Astrocyte of the spinal cord (primary cell): ENCODE data around the gene PHC3.
A peak's percentile ranks its signal among the peaks of the same experiment; 100 is the strongest.

Source experiments
- DNase-seq: peaks from one replicate; pipeline ENCODE4 v3.0.0; 2011; ENCODE audit warnings: low read depth, low spot score
- H3K4me3 ChIP-seq: 2 replicates; pipeline ENCODE4 v1.5.1; 2011; ENCODE audit warnings: low read depth, mild to moderate bottlenecking, low read length, moderate library complexity
- in situ Hi-C: cut with HindIII; loops from 2 replicates; pipeline ENCODE4 v1.10.0; 2017; ENCODE audit warnings: low sequenced_read_pairs
- TF ChIP-seq, protein P1 (sequence below): IDR thresholded peaks from 2 replicates; pipeline ENCODE4 v1.5.1; 2012; ENCODE audit warnings: low read depth, mild to moderate bottlenecking, low read length, inconsistent platforms

The PHC3 gene

GRCh38 chr3:170154569-170155143 is 26.9 kb downstream of the PHC3 start:
- DNase-seq, result no peak

GRCh38 chr3:170154084-170154483 is 27.4 kb downstream of the PHC3 start:
- peak; percentile 28 for DNase-seq
- no peak overlapping the region for H3K4me3 ChIP-seq
- in situ Hi-C loops, result no loop called here
- TF ChIP-seq, protein P1, sequence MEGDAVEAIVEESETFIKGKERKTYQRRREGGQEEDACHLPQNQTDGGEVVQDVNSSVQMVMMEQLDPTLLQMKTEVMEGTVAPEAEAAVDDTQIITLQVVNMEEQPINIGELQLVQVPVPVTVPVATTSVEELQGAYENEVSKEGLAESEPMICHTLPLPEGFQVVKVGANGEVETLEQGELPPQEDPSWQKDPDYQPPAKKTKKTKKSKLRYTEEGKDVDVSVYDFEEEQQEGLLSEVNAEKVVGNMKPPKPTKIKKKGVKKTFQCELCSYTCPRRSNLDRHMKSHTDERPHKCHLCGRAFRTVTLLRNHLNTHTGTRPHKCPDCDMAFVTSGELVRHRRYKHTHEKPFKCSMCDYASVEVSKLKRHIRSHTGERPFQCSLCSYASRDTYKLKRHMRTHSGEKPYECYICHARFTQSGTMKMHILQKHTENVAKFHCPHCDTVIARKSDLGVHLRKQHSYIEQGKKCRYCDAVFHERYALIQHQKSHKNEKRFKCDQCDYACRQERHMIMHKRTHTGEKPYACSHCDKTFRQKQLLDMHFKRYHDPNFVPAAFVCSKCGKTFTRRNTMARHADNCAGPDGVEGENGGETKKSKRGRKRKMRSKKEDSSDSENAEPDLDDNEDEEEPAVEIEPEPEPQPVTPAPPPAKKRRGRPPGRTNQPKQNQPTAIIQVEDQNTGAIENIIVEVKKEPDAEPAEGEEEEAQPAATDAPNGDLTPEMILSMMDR, result no peak

More at GRCh38 chr3:170154569-170155143, 26.9 kb downstream of the PHC3 start:
- TF ChIP-seq, protein P1, result no peak
- in situ Hi-C loops, result no loop called here
- no peak overlapping the region for H3K4me3 ChIP-seq

GRCh38 chr3:170151536-170151935 is 30.0 kb downstream of the PHC3 start:
- no peak for DNase-seq
- TF ChIP-seq, protein P1, result no peak
- in situ Hi-C loops, result no loop called here
- H3K4me3 ChIP-seq, result no peak overlapping the region

DNA sequence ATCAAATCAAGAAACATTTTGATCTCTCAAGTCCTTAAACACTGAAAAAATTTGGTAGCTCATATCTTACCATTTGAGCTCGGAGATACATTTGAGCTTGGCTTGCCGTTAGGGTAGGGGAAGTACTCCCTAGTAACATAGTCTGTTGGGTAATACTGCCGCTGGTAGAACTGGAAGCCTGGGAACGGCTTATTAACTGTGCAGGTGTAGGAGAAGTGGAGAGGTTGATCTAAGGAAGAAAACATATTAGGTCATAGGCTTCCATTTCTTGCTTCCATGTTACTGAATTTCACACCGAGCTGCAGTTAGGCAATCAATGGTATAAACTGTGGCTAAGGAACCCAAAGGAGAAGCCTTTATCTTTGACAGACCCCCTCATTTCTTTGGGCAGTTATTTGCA is 32.5 kb downstream of the PHC3 start:
- no peak overlapping the region for H3K4me3 ChIP-seq
- in situ Hi-C loops, result no loop called here
- no peak for DNase-seq
- TF ChIP-seq, protein P1, result no peak

- no peak for DNase-seq
- no peak overlapping the region for H3K4me3 ChIP-seq
- TF ChIP-seq, protein P1, result no peak
- in situ Hi-C loops, result no loop called here
These were observed 36.3 kb downstream of the PHC3 start for GRCh38 chr3:170145278-170145677.

DNA sequence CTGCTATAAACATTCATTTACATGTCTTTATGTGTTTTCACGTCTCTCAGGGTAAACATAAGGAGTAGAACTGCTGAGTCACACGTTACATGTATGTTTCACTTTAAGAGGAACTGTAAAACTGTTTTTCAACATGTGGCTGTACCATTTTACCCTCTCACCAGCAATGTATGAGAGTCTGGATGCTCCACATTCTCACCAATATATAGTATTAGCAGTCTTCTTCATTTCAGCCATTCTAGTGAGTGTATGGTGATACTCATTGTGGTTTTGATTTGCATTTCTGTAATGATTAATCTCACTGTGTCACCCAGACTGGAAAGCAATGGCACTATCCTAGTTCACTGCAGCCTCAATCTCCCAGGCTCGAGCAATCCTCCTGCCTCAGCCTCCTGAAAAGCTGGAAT is 37.1 kb downstream of the PHC3 start:
- TF ChIP-seq, protein P1, result no peak
- DNase-seq, result no peak
- H3K4me3 ChIP-seq, result no peak overlapping the region
- in situ Hi-C loops, result no loop called here
